ENCODE results near the gene GRID2.
A peak's percentile ranks its signal among the peaks of the same experiment; 100 is the strongest.

Gene GRID2

DNA sequence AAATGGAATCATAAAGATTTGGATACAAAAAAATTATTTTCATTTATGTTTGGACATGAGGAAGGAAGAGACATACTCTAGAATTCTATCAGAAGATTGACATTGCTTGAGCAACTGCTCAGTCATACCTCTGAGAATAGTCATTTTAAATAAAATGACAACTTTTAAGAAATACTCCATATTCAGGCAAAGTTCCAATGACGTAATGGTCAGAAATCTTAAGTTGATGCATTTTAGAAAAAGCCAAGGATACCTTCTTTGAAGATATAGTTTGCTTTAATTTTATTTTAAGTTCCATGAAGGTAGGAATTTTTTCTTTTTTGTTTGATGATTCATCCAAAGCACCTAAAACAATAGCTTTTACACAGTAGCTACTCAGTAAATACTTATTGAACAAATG lies 1414.5 kb downstream of the GRID2 start:
- no peak for DNase-seq

- DNase-seq = peak; percentile 8 to 18
Observed at GRCh38 chr4:93719552-93719951, 1415.8 kb downstream of the GRID2 start.

DNA sequence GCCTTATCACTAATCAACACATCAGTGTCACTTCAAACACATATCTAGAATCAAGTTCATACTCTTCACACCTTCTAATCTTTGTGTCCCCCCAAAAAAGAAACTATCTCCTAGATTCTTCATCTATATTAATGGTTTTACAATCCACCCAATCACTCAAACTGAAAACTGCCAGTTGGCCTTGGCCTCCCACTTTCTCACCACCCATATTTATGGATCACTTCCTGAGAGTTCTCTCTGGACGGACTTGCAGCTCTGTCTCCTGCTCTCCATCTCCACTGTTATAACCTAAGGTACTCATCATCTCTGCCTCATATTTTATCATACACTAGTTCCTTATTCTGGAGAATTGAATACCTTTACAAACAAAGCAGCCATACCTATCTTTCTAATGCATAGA lies 1418.7 kb downstream of the GRID2 start:
- no peak for DNase-seq

DNA sequence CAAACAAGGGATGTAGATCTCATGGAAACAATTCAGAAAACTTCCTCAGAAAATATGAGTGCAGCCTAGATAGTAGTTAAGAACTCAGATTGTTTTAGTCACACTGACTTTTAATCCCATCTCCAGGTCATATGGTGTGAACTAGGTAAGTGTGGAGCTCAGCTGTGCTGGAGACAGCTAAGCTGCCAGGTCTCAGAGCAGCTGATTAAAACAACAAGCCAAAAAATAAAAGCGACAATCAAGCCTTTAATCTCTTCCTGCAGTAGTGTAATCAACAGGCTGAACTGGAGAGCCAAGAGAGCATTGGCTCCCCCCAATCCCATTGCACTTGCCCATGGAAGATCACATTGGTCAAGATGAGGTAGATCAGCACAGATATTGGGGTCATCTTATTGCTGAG lies 1426.5 kb downstream of the GRID2 start:
- DNase-seq = no peak

DNA sequence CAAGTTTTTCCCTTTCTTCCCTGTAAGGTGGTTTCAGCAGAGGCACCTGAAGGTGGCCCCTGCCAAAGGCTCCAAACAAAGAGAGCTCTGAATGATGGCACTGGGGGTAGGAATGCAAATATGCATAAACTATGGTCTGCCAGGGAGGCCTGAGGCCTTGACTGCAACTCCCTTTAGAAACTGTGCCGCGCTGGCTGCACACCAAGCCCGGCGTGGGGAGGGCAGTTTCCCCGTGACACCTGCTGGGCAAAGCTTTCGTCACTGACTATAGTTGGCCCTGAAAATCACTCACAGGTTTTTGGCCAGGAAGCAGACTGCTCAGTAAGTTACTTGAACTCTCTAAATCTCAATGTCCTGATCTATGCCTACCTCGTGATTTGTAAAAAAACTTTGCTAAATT lies 1427.0 kb downstream of the GRID2 start:
- no peak for DNase-seq

- DNase-seq = peak in 1 of 2 donors; percentile 26
Observed at GRCh38 chr4:93731456-93731855, 1427.7 kb downstream of the GRID2 start.

- DNase-seq = no peak
Observed at GRCh38 chr4:93732509-93732908, 1428.7 kb downstream of the GRID2 start.

GRCh38 chr4:93740890-93741289 lies 1437.1 kb downstream of the GRID2 start:
- no peak for DNase-seq

- DNase-seq = peak; percentile 18 to 48
Observed at GRCh38 chr4:93743022-93743421, 1439.3 kb downstream of the GRID2 start.

DNA sequence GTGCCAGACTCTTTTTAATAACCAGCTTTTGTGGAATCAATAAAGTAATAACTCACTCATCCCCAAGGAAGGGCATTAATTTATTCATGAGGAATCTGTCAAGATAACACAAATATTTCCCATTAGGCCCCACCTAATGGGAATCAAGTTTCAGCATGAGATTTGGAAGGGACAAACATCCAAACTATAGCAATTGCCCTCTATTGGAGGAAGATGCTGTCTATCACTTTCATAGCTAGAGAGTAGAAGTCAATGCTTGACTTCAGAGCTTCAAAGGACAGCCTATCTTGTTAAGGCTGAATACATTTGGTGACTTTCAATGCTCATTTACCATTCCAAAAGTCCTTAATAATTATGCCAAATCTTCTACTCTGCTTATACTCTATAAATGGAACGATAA lies 1439.9 kb downstream of the GRID2 start:
- no peak for DNase-seq

GRCh38 chr4:93744961-93745360 lies 1441.2 kb downstream of the GRID2 start:
- DNase-seq = no peak

- DNase-seq = no peak
Observed at GRCh38 chr4:93746031-93746430, 1442.3 kb downstream of the GRID2 start.

GRCh38 chr4:93747220-93747619 lies 1443.5 kb downstream of the GRID2 start:
- no peak for DNase-seq

DNA sequence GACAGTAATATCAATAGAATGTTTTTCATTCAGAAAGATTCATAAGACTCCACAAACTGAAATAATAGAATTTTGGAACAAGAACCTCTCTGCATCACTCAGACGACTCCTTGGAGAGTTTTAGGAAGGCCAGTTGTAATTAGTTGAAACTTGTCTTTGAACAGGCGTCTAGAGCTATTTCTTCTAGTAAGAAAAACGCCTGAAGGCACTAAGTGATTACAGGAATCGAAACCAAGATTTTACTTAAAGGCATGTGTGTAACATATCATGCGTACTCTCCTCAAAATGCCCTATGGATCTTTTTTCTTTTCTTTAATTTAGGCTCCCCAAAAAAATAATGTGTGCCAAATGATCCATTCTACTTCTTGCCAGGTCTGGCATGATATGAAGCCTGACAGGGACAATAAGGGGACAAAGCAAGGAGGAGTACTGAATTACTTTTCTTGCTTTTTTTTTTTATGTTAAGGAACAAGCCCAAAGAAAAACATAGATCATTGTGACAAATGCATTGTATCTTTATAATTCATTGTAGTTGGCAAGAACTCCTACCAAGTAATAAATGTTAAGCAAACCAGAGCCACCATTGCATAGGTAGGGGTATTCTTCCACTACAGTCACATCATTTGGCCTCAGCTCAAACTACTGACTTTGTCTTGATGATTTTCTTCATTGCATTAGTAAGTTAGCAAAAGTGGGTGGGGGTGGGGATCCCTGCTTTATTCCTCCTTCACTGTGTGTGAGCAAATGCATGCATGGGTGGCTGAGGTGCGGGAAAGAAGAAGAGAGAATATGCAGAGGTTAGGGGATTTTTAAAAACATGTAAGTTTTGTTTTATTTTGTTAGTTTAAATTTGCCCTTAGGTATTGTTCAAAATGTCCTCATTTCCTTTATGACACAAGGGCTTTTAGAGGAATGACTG lies 1444.9 kb downstream of the GRID2 start:
- DNase-seq = peak in 1 of 2 donors; percentile 10

DNA sequence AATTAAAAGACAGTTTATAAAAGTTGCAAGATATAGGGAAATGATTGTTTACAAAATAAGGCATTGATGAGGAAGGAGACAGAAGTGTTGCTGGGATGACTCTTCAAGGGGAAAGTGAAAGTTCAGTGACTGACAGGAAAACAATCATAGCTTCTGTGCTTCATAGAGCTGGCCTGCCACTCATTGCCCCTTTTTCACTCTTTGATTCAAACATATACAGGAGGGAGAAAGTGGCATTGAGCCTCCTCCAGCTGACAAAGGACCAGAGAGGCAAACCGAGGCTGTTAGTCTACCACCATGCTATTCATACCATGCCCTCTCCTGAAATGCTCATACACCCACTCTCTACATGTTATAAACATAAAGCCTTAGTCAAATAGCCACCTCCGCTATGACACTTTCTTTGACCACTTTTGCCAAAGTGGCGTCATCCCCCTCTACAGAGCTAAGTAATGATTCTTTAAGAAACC lies 1445.6 kb downstream of the GRID2 start:
- peak; percentile 49 to 51 for DNase-seq

- no peak for DNase-seq
Observed at GRCh38 chr4:93751411-93751810, 1447.6 kb downstream of the GRID2 start.

DNA sequence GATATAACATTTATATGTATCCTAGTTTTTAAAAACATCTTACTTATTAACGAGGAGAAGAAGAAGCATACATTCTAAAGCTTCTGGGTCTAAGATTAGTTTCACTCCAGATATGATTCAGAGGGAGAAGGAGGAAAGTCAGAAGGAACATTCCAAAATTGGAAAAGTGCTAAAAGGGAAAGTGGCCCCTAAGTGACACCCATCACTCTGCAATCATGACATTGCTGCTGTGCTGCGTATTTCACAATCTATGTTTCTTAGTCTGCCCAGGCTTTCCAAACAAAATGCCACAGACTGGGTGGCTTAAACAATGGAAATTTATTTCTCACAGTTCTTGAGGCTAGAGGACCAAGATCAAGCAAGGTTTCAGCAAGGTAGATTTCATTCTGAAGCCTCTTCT lies 1452.3 kb downstream of the GRID2 start:
- DNase-seq = peak in 1 of 2 donors; percentile 24

DNA sequence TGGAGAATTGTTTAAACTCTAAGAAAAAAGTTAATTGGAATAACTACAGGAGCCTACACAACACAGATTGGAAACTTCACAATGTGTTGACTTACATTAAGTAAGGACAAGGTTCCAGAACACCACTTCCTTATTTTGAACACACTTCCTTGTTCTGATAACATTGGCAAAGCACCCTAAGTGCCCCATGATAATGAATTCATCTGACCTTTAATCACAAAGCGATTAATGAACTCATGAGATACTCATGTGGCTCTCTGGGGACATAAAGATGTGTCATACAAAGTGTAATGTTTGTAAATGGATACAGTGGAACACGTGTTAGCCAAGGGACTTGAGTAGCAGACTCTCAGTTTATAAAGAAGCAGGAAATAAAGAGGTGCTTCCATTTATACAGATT lies 1455.7 kb downstream of the GRID2 start:
- DNase-seq = peak; percentile 92 to 96

GRCh38 chr4:93760284-93760683 lies 1456.5 kb downstream of the GRID2 start:
- DNase-seq = no peak

- DNase-seq = no peak
Observed at GRCh38 chr4:93761286-93761685, 1457.5 kb downstream of the GRID2 start.

GRCh38 chr4:93764639-93765246 lies 1461.0 kb downstream of the GRID2 start:
- peak; percentile 71 to 78 for DNase-seq

GRCh38 chr4:93767917-93768316 lies 1464.2 kb downstream of the GRID2 start:
- no peak for DNase-seq

GRCh38 chr4:93770201-93770600 lies 1466.4 kb downstream of the GRID2 start:
- no peak for DNase-seq

Measured in inflammatory macrophage (primary cell).